ENCODE data around the gene PLXDC1. TPM values are rescaled to one million over a fixed set of nuclear protein-coding genes. Genes with fewer than 3 reads are reported as not detected.

The PLXDC1 gene
- total RNA-seq, 1 donor from 2014 or later = 37.4 TPM

- peaks cover 44% of the 10 kb centered on the region for H3K4me1 Mint-ChIP-seq (ENCODE audit: low read depth)
- H3K9me3 Mint-ChIP-seq (ENCODE audit: low read depth) = no peaks in the 10 kb centered on the region
- H3K4me3 Mint-ChIP-seq (ENCODE audit: unreplicated experiment) = no peak overlapping the region
- DNase-seq (ENCODE audit: low spot score) = no peak
- no peaks in the 10 kb centered on the region for H3K36me3 Mint-ChIP-seq (ENCODE audit: low read depth)
- no peak for TF ChIP-seq CTCF (IDR thresholded peaks at IDR 0.05)
- H3K27ac Mint-ChIP-seq (ENCODE audit: unreplicated experiment) = no peak overlapping the region
- no peaks in the 10 kb centered on the region for H3K27me3 Mint-ChIP-seq (ENCODE audit: low read depth)
Measured at GRCh38 chr17:39096508-39097149, 54.8 kb downstream of the PLXDC1 start.

GRCh38 chr17:39095309-39095686 is 56.1 kb downstream of the PLXDC1 start:
- peaks cover 51% of the 10 kb centered on the region for H3K4me1 Mint-ChIP-seq (ENCODE audit: low read depth)
- H3K27ac Mint-ChIP-seq (ENCODE audit: unreplicated experiment) = no peak overlapping the region
- H3K36me3 Mint-ChIP-seq (ENCODE audit: low read depth) = no peaks in the 10 kb centered on the region
- no peaks in the 10 kb centered on the region for H3K9me3 Mint-ChIP-seq (ENCODE audit: low read depth)
- H3K27me3 Mint-ChIP-seq (ENCODE audit: low read depth) = peaks cover 2% of the 10 kb centered on the region
- no peak for DNase-seq (ENCODE audit: low spot score)
- no peak overlapping the region for H3K4me3 Mint-ChIP-seq (ENCODE audit: unreplicated experiment)
- no peak for TF ChIP-seq CTCF (IDR thresholded peaks at IDR 0.05)

GRCh38 chr17:39094607-39095308 is 56.7 kb downstream of the PLXDC1 start:
- H3K4me3 Mint-ChIP-seq (ENCODE audit: unreplicated experiment) = no peak overlapping the region
- peaks cover 2% of the 10 kb centered on the region for H3K27me3 Mint-ChIP-seq (ENCODE audit: low read depth)
- no peaks in the 10 kb centered on the region for H3K9me3 Mint-ChIP-seq (ENCODE audit: low read depth)
- no peaks in the 10 kb centered on the region for H3K36me3 Mint-ChIP-seq (ENCODE audit: low read depth)
- TF ChIP-seq CTCF (IDR thresholded peaks at IDR 0.05) = no peak
- no peak overlapping the region for H3K27ac Mint-ChIP-seq (ENCODE audit: unreplicated experiment)
- H3K4me1 Mint-ChIP-seq (ENCODE audit: low read depth) = peaks cover 46% of the 10 kb centered on the region
- DNase-seq (ENCODE audit: low spot score) = no peak

- H3K27me3 Mint-ChIP-seq (ENCODE audit: low read depth) = peaks cover 2% of the 10 kb centered on the region
- H3K4me1 Mint-ChIP-seq (ENCODE audit: low read depth) = peaks cover 30% of the 10 kb centered on the region
- no peak for DNase-seq (ENCODE audit: low spot score)
- H3K9me3 Mint-ChIP-seq (ENCODE audit: low read depth) = no peaks in the 10 kb centered on the region
- peaks cover 2% of the 10 kb centered on the region for H3K36me3 Mint-ChIP-seq (ENCODE audit: low read depth)
- no peak overlapping the region for H3K4me3 Mint-ChIP-seq (ENCODE audit: unreplicated experiment)
- no peak for TF ChIP-seq CTCF (IDR thresholded peaks at IDR 0.05)
- peak overlapping the region; percentile 51 for H3K27ac Mint-ChIP-seq (ENCODE audit: unreplicated experiment)
Measured at GRCh38 chr17:39092692-39093230, 58.7 kb downstream of the PLXDC1 start.

GRCh38 chr17:39090908-39091665 is 60.4 kb downstream of the PLXDC1 start:
- no peak for DNase-seq (ENCODE audit: low spot score)
- Mint-ChIP-seq H3K27me3 (ENCODE audit: low read depth) (peaks cover 2% of the 10 kb centered on the region), H3K27ac (ENCODE audit: unreplicated experiment) (no peak overlapping the region), H3K9me3 (ENCODE audit: low read depth) (no peaks in the 10 kb centered on the region), H3K4me3 (ENCODE audit: unreplicated experiment) (no peak overlapping the region), H3K4me1 (ENCODE audit: low read depth) (peaks cover 30% of the 10 kb centered on the region), H3K36me3 (ENCODE audit: low read depth) (peaks cover 2% of the 10 kb centered on the region)
- TF ChIP-seq CTCF (IDR thresholded peaks at IDR 0.05) = no peak

Measured in chondrocyte (in vitro differentiated cells).